Activated T-cell treated with anti-CD3 and anti-CD28 coated beads, Interleukin-2, amount 50 U/mL, for 48 hours (primary cell): ENCODE data around the gene TERB2.
"Not testable (repeated sequence)": the region's sequence is repeated elsewhere in the genome, so short reads cannot be mapped to it uniquely, and the experiment has no call there.

Experiments used
- DNase-seq, 2 experiments: peaks; one replicate each; pipeline ENCODE4 v3.0.0-alpha.2; 2020

Gene TERB2

DNA sequence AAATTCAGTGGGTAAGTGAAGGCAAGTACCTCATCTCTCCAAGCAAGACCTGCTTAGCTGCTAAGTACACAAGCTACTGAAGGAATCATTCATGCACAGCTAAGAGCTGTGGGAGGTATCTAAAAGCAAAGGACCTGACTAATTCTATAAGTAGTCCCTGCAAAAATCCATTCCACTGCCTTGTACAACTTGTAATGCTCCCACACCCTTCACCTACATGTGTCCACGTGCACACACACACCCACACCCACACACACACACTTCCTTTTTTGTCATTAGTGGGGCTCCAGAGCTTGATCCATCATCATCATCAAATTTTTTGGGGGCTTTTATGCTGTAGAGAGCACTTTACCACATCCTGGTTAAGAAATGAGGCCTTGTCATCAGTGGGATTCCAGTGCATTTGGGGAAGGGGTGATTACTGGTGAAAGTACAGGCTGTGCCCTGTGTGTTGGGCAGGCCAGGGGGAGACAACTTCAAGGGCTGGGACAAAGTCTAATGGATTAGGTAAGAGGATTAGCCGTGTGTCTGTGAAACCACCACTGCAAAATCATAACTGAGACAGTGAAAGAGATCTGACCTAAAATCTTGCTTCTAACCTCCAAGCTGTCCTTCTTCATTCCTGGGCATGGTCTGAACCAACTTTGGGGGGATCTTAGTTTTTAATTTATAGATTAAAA, 47.4 kb downstream of the TERB2 start:
- DNase-seq = not testable (repeated sequence)

DNA sequence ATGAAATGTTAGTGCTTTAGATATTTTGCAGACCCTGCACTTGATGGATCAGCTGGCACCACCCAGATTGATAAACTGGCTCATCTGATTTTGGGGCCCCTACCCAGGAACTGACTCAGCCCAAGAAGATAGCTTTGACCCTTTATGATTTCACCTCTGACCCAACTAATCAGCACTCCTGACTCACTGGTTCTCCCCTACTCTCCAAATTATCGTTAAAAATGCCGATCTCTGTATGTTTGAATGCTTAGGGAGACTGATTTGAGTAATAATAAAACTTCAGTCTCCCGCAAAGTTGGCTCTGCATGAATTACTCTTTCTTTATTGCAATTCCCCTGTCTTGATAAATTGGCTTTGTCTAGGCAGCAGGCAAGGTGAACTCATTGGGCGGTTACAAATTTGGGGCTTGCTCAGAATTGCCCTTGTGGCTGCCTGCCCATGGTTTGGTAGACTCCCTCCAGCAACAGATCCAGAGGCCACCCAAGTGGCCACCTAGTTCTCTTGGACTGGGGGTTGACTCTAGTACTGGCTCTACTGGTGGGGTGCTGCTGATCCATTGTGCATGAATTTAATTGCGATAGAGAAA, 48.2 kb downstream of the TERB2 start:
- not testable (repeated sequence) for DNase-seq

DNA sequence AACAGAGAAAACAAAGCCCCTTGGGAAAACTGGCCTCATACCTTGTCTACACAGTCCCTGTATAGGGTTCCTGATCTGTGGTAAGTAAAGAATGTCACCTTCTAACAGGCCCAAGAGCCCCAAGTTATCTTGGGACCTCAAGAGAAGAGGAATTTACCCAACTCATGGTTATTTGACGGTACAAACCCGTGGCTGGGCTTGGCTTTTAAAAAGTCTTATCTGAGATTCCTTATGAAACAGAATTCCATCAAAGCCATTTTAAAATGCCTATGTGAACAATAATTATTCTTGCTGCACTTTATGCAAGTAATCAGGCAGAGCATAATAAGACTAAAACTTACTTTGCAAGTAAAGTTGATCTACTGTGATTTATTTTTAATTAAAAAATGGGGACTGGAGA, 52.6 kb downstream of the TERB2 start:
- no peak for DNase-seq

DNA sequence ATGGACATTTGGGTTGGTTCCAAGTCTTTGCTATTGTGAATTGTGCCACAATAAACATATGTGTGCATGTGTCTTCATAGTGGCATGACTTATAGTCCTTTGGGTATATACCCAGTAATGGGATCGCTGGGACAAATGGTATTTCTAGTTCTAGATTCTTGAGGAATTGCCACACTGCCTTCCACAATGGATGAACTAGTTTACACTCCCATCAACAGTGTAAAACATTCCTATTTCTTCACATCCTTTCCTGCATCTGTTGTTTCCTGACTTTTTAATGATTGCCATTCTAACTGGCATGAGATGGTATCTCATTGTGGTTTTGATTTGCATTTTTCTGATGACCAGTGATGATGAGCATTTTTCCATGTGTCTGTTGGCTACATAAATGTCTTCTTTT, 58.6 kb downstream of the TERB2 start:
- not testable (repeated sequence) for DNase-seq

DNA sequence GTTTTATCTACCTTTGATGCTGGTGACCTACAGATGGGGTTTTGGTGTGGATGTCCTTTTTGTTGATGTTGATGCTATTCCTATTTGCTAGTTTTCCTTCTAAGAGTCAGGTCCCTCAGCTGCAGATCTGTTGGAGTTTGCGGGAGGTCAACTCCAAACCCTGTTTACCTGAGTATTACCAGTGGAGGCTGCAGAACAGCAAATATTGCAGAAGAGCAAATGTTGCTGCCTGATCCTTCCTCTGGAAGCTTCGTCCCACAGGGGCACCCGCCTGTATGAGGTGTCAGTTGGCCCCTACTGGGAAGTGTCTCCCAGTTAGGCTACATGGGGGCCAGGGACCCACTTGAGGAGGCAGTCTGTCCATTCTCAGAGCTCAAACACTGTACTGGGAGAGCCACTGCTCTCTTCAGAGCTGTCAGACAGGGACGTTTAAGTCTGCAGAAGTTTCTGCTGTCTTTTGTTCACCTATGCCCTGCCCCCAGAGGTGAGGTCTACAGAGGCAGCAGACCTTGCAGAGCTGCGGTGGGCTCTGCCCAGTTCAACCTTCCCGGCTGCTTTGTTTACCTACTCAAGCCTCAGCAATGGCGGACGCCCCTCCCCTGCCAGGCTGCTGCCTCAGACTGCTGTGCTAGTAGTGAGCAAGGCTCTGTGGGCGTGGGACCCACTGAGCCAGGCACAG, 63.9 kb downstream of the TERB2 start:
- DNase-seq = not testable (repeated sequence)

DNA sequence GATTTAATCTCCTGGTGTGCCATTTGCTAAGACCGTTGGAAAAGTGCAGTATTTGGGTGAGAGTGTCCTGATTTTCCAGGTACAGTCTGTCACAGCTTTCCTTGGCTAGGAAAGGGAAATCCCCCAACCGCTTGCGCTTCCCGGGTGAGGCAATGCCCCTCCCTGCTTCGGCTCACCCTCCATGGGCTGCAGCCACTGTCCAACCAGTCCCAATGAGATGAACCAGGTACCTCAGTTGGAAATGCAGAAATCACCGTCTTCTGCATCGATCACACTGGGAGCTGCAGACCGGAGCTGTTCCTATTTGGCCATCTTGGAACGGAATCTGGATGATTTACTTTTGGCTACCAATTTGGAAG, 64.4 kb downstream of the TERB2 start:
- not testable (repeated sequence) for DNase-seq

DNA sequence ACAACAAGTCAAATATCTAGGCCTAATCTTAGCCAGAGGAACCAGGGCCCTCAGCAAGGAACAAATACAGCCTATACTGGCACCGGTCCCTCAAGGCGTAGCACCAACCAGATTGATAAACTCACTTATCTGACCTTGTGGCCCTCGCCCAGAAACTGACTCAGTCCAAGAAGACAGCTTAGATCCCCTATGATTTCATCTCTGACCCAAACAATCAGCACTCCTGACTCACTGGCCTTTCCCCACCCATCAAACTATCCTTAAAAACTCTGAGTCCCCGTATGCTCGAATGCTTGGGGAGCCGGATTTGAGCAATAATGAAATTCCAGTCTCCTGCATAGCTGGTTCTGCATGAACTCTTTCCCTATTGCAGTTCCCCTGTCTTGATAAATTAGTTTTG, 64.9 kb downstream of the TERB2 start:
- no peak for DNase-seq

DNA sequence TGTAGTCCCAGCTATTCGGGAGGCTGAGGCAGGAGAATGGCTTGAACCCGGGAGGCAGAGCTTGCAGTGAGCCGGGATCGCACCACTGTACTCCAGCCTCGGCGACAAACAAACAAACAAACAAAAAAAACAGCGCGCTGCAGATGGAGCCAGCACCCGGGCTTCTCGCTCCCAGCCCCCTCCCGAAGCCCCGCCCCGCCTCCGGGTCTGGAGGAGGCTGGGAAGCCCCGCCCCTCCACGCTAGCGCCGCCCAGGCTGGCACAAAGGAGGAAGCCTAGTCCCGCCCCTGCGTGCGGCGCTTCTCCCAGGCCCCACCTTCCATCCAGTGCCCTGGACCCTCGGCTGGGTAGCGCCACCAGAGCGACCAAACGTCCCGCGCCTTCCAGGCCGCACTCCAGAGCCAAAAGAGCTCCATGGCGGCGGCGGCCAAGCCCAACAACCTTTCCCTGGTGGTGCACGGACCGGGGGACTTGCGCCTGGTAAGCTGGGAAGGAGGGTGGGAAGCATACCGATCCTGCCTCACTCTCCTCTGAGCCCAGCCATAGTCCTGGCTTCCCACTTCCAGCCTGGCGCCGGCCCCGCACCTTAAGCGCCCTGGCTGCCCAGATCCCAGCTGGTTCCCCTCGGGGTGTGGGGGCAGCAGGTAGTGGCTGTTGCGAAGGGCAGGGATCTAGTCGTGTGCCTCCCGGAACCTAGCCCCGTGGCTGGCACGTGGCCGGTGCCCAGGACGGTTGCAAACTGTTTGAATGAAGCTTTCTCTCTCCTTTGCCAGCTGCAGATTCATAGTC, 66.6 kb downstream of the TERB2 start, which contains the start of gene SORD:
TSS of gene SORD (plus strand) at position 325 of the 788 bp plus-strand sequence. CDS start at position 414, 89 bp downstream.
- DNase-seq = peak; percentile 94 to 95

DNA sequence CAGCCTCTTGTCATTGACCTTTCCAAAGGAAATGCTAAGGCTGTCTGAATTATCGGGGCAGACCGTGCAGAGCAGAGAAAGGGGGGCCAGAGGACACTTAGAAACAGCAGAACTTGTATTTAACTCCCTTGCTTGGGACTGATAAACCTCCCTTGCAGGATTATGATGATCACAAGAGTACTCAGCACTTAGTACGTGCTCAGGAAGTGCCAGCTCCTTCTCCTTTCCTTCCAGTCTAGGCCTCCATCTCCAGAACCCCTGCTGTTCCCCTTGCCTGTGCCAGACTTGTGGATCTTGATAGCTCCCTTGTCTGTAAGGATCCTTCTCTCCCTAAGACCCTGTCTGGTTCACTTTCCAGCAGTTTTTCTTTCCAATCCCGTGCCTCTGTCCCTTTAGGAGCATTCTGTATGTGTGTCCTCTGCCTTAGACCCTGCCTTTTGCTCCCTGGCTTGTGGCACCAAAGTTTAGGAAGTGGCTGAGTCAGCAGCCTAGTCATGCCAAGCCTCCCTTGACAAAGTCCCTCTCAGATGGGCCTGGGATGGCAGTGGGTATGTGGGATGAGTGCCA, 67.3 kb downstream of the TERB2 start:
- peak in 1 of 2 experiments; percentile 27 for DNase-seq

DNA sequence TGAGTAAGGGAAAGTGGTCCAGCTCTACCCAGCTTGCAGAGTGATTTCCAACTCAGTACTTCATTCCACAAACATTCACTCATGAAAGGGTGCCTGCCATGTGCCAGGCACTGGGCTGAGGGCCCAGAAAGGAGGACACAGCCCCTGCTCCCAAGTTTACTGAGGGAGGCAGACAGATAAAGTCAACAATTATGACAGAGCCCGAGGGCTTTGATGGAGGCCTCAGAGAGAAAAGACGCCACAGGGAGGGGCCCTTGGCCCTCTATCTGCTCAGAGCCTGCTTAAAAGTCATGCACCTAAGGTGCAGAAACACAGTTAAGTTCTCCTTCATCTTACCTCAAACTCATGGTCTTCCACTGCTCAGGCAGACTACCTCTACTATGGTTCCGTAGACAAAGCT, 68.2 kb downstream of the TERB2 start:
- not testable (repeated sequence) for DNase-seq

DNA sequence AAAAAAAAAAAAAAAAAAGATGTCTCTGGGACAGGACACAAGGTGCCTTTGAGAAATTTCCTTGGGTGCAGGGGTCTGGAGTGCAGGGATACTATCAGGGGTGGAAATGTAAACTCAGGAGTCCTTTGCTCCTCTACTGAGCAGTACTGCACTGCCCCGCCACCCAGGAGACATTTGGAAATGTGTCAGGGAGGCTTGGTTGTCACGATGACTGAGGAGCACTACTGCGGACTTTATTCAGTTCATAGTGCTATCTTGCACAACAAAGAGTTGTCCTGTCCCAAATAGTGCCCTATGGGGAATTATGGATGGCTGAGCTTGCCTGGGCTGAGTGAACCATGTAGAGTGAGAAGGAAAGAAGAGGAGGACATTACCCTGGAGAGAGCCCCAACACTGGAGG, 69.1 kb downstream of the TERB2 start:
- not testable (repeated sequence) for DNase-seq

DNA sequence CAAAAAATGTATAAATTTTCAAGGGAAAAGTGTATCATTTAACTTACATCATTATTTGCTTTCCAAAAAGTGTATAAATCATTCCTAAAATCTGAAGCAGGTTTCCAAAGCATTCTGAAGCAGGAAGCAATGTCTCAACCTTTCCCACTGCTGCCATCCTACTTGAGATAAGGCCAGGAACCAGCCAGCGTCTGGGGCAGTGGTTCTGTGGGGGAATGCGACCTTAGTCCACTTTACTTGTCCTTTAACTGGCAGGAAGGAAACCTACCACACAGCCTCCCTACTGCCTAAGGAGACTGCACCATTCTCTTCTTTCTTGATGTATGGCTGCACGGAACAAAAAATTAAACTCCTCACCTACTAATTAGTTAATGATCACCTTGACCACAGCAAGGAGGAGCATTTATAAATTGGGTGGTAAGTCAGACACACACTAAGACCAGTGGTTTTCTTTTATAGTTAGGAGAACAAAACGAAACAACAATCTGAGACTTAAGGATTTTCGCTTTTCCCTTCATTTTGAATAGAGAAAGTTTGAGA, 70.2 kb downstream of the TERB2 start:
- DNase-seq = no peak

DNA sequence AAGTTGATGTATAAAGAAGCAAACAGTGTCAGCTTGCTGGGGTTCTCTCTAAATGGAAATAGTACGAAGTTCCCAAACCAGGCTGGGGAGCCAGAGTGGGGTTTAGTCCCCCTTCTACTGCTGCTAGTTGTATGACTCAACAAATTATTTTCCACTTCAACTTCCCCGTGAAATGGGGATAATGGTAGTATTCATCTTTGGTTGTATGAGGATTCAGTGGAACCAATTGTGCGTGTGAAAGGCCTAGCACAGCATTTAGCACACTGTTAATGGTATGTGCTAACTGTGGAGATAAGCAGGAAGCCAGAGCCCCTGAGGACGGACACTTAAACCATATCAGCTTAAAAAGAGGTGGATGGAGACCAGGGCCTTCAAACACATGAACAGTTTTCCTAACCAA, 70.7 kb downstream of the TERB2 start:
- no peak for DNase-seq
